ENCODE results near the gene KCNMB4.

Gene KCNMB4

GRCh38 chr12:70443062-70443673 is 77.1 kb downstream of the KCNMB4 start:
- DNase-seq (ENCODE audit: low spot score), result no peak

- DNase-seq (ENCODE audit: low spot score), result no peak
Measured at GRCh38 chr12:70444903-70445302, 78.8 kb downstream of the KCNMB4 start.

- no peak for DNase-seq (ENCODE audit: low spot score)
Measured at GRCh38 chr12:70448371-70448770, 82.3 kb downstream of the KCNMB4 start.

GRCh38 chr12:70449074-70449752 is 83.1 kb downstream of the KCNMB4 start:
- DNase-seq (ENCODE audit: low spot score), result no peak

GRCh38 chr12:70449753-70450341 is 83.8 kb downstream of the KCNMB4 start:
- no peak for DNase-seq (ENCODE audit: low spot score)

GRCh38 chr12:70451528-70451927 is 85.4 kb downstream of the KCNMB4 start:
- DNase-seq (ENCODE audit: low spot score), result no peak

GRCh38 chr12:70456953-70457352 is 90.9 kb downstream of the KCNMB4 start:
- DNase-seq (ENCODE audit: low spot score), result no peak

GRCh38 chr12:70459786-70460185 is 93.7 kb downstream of the KCNMB4 start:
- DNase-seq (ENCODE audit: low spot score), result no peak

GRCh38 chr12:70463997-70464396 is 97.9 kb downstream of the KCNMB4 start:
- no peak for DNase-seq (ENCODE audit: low spot score)

- no peak for DNase-seq (ENCODE audit: low spot score)
Measured at GRCh38 chr12:70466753-70467152, 100.7 kb downstream of the KCNMB4 start.

GRCh38 chr12:70467476-70467875 is 101.4 kb downstream of the KCNMB4 start:
- no peak for DNase-seq (ENCODE audit: low spot score)

GRCh38 chr12:70467918-70468733 is 102.0 kb downstream of the KCNMB4 start:
- no peak for DNase-seq (ENCODE audit: low spot score)

- DNase-seq (ENCODE audit: low spot score), result no peak
Measured at GRCh38 chr12:70468741-70469140, 102.7 kb downstream of the KCNMB4 start.

GRCh38 chr12:70469221-70469820 is 103.2 kb downstream of the KCNMB4 start:
- no peak for DNase-seq (ENCODE audit: low spot score)

- DNase-seq (ENCODE audit: low spot score), result no peak
Measured at GRCh38 chr12:70482764-70483163, 116.7 kb downstream of the KCNMB4 start.
